ENCODE measurements around the gene DLG2. TPM values are rescaled to one million over a fixed set of nuclear protein-coding genes. Genes with fewer than 3 reads are reported as not detected.

The DLG2 gene
- total and polyA plus RNA-seq, 2 donors (not counting 3 experiments of a cell fraction or from before 2014, with no cell fraction given), result 0.15 to 1.1 TPM

DNA sequence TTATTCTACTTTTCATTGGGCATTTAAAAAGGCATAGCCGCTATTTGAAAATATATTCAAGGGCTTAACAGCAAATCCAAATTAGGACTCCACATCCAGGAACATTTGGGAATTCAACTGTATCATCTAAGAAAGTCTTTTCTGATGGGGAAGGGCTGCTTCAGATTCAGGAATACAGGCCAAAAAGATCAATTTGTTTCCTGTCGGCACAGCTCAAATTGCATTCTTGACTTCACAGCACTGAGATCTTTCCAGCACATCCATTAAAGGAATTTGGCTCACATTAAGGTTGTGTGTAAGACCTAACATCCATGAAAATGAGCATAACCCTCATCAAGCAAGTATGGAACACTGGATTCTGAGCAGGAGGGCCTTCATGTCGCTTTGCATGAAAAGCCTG is 1171.5 kb downstream of the DLG2 start:
- DNase-seq (ENCODE audit: low read depth, low spot score), result no peak
- no peak overlapping the region for H3K9ac ChIP-seq (replicated peaks; ENCODE audit: extremely low read depth, insufficient read depth, low read length)
- no peaks in the 10 kb centered on the region for H3K9me1 ChIP-seq (replicated peaks; ENCODE audit: control insufficient read depth, extremely low read depth, insufficient read depth, low read length)
- no peak overlapping the region for H3K4me3 ChIP-seq (replicated peaks in 1 of 3; ENCODE audit: insufficient read depth in 1 of 3, low read depth in 1 of 3, low read length in 3 of 3)
- H3K79me2 ChIP-seq (ENCODE audit: control insufficient read depth, insufficient read depth, low read length), result no peaks in the 10 kb centered on the region
- POLR2A ChIA-PET, result no interaction called here
- intact Hi-C loops (cut with micrococcal nuclease), result no loop called here
- TF ChIP-seq POLR2AphosphoS5 (IDR thresholded peaks at IDR 0.05; ENCODE audit: insufficient read depth, low read depth, low read length) (no peak), FOS (IDR thresholded peaks at IDR 0.05; ENCODE audit: borderline replicate concordance, insufficient read depth, low read length) (no peak), JUN (IDR thresholded peaks at IDR 0.05; ENCODE audit: borderline replicate concordance, insufficient read depth, insufficient read length, low read depth) (no peak)
- TF ChIP-seq, protein P1, sequence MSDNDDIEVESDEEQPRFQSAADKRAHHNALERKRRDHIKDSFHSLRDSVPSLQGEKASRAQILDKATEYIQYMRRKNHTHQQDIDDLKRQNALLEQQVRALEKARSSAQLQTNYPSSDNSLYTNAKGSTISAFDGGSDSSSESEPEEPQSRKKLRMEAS (IDR thresholded peaks at IDR 0.05; ENCODE audit: insufficient read depth, insufficient read length), result no peak
- no TSS peak for BruUV-seq (replicated peaks)
- H3K36me3 ChIP-seq (ENCODE audit: control insufficient read depth in 2 of 2, extremely low read depth in 1 of 2, insufficient read depth in 2 of 2, low read length in 2 of 2), result no peaks in the 10 kb centered on the region
- H3K4me1 ChIP-seq (ENCODE audit: control insufficient read depth, extremely low read depth, insufficient read depth, low read length), result no peaks in the 10 kb centered on the region
- H3K27ac ChIP-seq (ENCODE audit: insufficient read depth, low read depth, low read length), result no peak overlapping the region
- H4K20me1 ChIP-seq (replicated peaks; ENCODE audit: control insufficient read depth, extremely low read depth, insufficient read depth, low read length), result no peaks in the 10 kb centered on the region
- dilution Hi-C loops (cut with MboI; ENCODE audit: extremely low pct_ligation_motif_present, low sequenced_read_pairs), result no loop called here
- no peaks in the 10 kb centered on the region for H3K9me3 ChIP-seq (replicated peaks; ENCODE audit: control insufficient read depth, insufficient read depth, low read length)
- H2AFZ ChIP-seq (ENCODE audit: low read depth, low read length), result no peak overlapping the region
- no peak for FAIRE-seq
- CTCF ChIA-PET, result no interaction called here
- no peak overlapping the region for H3K4me2 ChIP-seq (ENCODE audit: insufficient read depth, low read length)
- H3K27me3 ChIP-seq (ENCODE audit: control insufficient read depth in 2 of 2, insufficient read depth in 2 of 2, low read length in 2 of 2), result no peaks in the 10 kb centered on the region

DNA sequence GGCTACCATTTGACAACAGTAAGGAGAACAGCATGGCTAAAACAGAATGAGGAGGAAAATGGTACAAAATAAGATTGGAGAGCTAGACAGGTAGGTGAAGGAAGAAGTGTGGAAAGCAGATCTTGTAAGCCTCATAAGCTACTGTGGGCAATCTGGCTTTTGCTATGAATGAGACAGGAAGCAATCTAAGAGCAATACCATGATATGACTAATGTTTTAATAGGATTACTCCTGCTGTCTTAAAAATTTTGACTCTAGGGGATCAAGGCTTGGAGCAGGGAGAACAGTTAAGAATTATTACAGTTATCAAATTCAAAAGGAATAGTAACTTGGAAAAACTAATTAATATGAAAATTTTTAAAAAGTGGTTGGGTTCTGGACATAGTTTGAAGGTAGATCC is 1174.9 kb downstream of the DLG2 start:
- no peak overlapping the region for H2AFZ ChIP-seq (ENCODE audit: low read depth, low read length)
- DNase-seq (ENCODE audit: low read depth, low spot score), result no peak
- H3K27me3 ChIP-seq (ENCODE audit: control insufficient read depth in 2 of 2, insufficient read depth in 2 of 2, low read length in 2 of 2), result no peaks in the 10 kb centered on the region
- FAIRE-seq, result no peak
- H3K27ac ChIP-seq (ENCODE audit: insufficient read depth, low read depth, low read length), result no peak overlapping the region
- TF ChIP-seq MYC (IDR thresholded peaks at IDR 0.05; ENCODE audit: low read depth, low read length) (no peak), FOS (IDR thresholded peaks at IDR 0.05; ENCODE audit: borderline replicate concordance, insufficient read depth, low read length) (no peak), GATA2 (IDR thresholded peaks at IDR 0.05; ENCODE audit: insufficient read depth, insufficient read length, low read depth, low read length) (no peak), POLR2AphosphoS5 (IDR thresholded peaks at IDR 0.05; ENCODE audit: insufficient read depth, low read depth, low read length) (no peak)
- TF ChIP-seq, protein P1 (IDR thresholded peaks at IDR 0.05; ENCODE audit: insufficient read depth, insufficient read length), result no peak
- no peaks in the 10 kb centered on the region for H3K4me1 ChIP-seq (ENCODE audit: control insufficient read depth, extremely low read depth, insufficient read depth, low read length)
- dilution Hi-C loops (cut with MboI; ENCODE audit: extremely low pct_ligation_motif_present, low sequenced_read_pairs), result no loop called here
- H3K9ac ChIP-seq (replicated peaks; ENCODE audit: extremely low read depth, insufficient read depth, low read length), result no peak overlapping the region
- H3K36me3 ChIP-seq (ENCODE audit: control insufficient read depth in 2 of 2, extremely low read depth in 1 of 2, insufficient read depth in 2 of 2, low read length in 2 of 2), result no peaks in the 10 kb centered on the region
- POLR2A ChIA-PET, result no interaction called here
- no peak overlapping the region for H3K4me2 ChIP-seq (ENCODE audit: insufficient read depth, low read length)
- H3K9me3 ChIP-seq (replicated peaks; ENCODE audit: control insufficient read depth, insufficient read depth, low read length), result no peaks in the 10 kb centered on the region
- H3K4me3 ChIP-seq (replicated peaks in 1 of 3; ENCODE audit: insufficient read depth in 1 of 3, low read depth in 1 of 3, low read length in 3 of 3), result no peak overlapping the region
- no peaks in the 10 kb centered on the region for H3K79me2 ChIP-seq (ENCODE audit: control insufficient read depth, insufficient read depth, low read length)
- no peaks in the 10 kb centered on the region for H3K9me1 ChIP-seq (replicated peaks; ENCODE audit: control insufficient read depth, extremely low read depth, insufficient read depth, low read length)
- intact Hi-C loops (cut with micrococcal nuclease), result no loop called here
- H4K20me1 ChIP-seq (replicated peaks; ENCODE audit: control insufficient read depth, extremely low read depth, insufficient read depth, low read length), result no peaks in the 10 kb centered on the region
- CTCF ChIA-PET, result no interaction called here
- no TSS peak for BruUV-seq (replicated peaks)
